Upper lobe of left lung (tissue), 6 donors: ENCODE measurements around the gene MUC5B. TPM values are rescaled to one million over a fixed set of nuclear protein-coding genes. Genes with fewer than 3 reads are reported as not detected.
A peak's percentile ranks its signal among the peaks of the same experiment; 100 is the strongest.

Experiments
- ATAC-seq, 2 donors: fragments of 200-7000 bp; cut with Tn5 transposase; one replicate each; pipeline ENCODE4 v1.9.1; 2022; ENCODE audit warnings: mild to moderate bottlenecking in 2 of 2, moderate library complexity in 2 of 2; ENCODE audit not compliant: low FRiP score in 2 of 2
- DNase-seq, 2 donors: peaks; one replicate each; pipeline ENCODE4 v3.0.0-alpha.2; 2019 to 2020
- H3K27ac ChIP-seq, 4 donors: fragments of 200-600 bp; sonication (generic); one replicate each; pipeline ENCODE4 v1.5.1; 2016 to 2019
- H3K27me3 ChIP-seq, 4 donors: fragments of 200-600 bp; sonication (generic); one replicate each; pipeline ENCODE4 v1.5.1; 2017 to 2019
- H3K36me3 ChIP-seq, 4 donors: fragments of 200-600 bp; sonication (generic); one replicate each; pipeline ENCODE4 v1.5.1; 2016 to 2019
- H3K4me1 ChIP-seq, 4 donors: fragments of 200-600 bp; sonication (generic); one replicate each; pipeline ENCODE4 v1.5.1; 2018 to 2019
- H3K4me3 ChIP-seq, 4 donors: fragments of 200-600 bp; sonication (generic); one replicate each; pipeline ENCODE4 v1.5.1; 2017 to 2019; ENCODE audit warnings: mild to moderate bottlenecking in 2 of 4, moderate library complexity in 1 of 4
- H3K9me3 ChIP-seq, 4 donors: fragments of 200-600 bp; sonication (generic); one replicate each; pipeline ENCODE4 v1.5.1; 2018 to 2019
- EP300 ChIP-seq, 4 donors: sonication (generic); formaldehyde crosslinking; IDR thresholded peaks; one replicate each; pipeline ENCODE4 v1.5.1; 2017; ENCODE audit warnings: antibody characterized with exemption in 4 of 4, control low read depth in 2 of 4
- POLR2A ChIP-seq, 4 donors: fragments of 450-650 bp; IDR thresholded peaks; one replicate each; pipeline ENCODE4 v1.5.1; 2016 to 2017; ENCODE audit warnings: antibody characterized with exemption in 4 of 4, mild to moderate bottlenecking in 2 of 4
- POLR2AphosphoS5 ChIP-seq, 2 donors: sonication (generic); formaldehyde crosslinking; IDR thresholded peaks; one replicate each; pipeline ENCODE4 v1.5.1; 2017; ENCODE audit warnings: antibody characterized with exemption in 2 of 2
- WGBS, 2 donors: methylation state at CpG; one replicate each; pipeline ENCODE4 v1.1.5; 2017 to 2018; 5-methylcytosine and 5-hydroxymethylcytosine counted together
- total RNA-seq, 6 donors: library from RNA; depleted of rRNA in 4 of 6; stranded (reverse); fragments of >200 nt in 4 of 6; gene quantifications; one replicate each; pipeline versions ENCODE4 v1.1.0 to v1.2.1, GENCODE V29; 2016 to 2021
- TF ChIP-seq, protein P1 (sequence below), 6 experiments: fragments of 450-650 bp in 4 of 6; fragments of 200-600 bp in 2 of 6; sonication (generic) in 2 of 6; IDR thresholded peaks; one replicate each; pipeline ENCODE4 v1.5.1; 2016 to 2019; ENCODE audit warnings: antibody characterized with exemption in 6 of 6
- donor health status: DM: no; HTN: no; CAD: no; lungs with moderate emphysema.
- donor health status: DM: no; HTN: yes; CAD: no; lungs with severe emphysema.

MUC5B gene
- total RNA-seq, 6 donors from 2014 or later = 3.2 to 54.5 (median 16.2) TPM

DNA sequence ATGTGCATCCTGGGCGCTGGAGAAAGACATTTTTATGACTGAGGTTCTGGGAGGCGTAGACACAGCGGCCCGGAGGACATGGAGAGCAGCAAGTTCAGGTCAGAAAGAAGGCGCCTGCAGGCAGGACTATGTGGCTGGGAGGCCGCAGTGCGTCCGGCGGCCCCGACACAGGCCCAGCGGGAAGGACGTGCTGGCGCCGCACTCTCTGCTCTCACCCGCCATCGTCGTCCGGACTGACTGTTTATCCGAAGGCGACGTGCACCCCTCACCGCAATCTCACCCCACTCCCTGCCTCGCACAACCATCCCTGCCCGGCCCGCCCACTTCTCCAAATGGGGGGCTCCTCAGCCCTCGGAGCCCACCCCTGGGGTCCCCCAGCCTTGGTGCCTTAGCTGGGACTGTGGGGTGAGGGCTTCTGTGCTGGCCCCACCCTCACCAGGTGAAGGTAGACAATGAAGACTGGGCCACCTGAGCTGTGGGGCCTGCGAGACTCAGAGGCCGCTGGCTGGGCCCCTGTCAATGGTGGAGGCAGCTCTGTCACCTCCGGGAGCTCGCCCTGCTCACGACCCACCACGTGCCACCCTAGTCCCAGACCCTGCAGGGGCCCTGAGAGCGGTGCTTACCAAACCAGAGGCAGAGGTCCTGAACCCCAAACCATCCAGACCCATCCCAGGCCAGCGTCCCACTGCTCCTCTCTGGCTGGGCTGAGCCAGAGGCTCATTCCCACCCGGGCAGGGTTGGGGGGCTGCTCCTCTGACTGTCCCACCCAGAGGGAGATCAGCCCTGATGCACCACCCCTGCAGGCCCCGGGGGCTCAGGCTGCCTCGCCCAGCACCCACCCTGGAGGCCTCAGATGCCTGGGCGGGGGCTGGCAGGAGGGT, 16.2 kb upstream of the MUC5B start:
- ATAC-seq (no peak), DNase-seq (peak in 1 of 2 donors; percentile 73)
- TF ChIP-seq, protein P1, sequence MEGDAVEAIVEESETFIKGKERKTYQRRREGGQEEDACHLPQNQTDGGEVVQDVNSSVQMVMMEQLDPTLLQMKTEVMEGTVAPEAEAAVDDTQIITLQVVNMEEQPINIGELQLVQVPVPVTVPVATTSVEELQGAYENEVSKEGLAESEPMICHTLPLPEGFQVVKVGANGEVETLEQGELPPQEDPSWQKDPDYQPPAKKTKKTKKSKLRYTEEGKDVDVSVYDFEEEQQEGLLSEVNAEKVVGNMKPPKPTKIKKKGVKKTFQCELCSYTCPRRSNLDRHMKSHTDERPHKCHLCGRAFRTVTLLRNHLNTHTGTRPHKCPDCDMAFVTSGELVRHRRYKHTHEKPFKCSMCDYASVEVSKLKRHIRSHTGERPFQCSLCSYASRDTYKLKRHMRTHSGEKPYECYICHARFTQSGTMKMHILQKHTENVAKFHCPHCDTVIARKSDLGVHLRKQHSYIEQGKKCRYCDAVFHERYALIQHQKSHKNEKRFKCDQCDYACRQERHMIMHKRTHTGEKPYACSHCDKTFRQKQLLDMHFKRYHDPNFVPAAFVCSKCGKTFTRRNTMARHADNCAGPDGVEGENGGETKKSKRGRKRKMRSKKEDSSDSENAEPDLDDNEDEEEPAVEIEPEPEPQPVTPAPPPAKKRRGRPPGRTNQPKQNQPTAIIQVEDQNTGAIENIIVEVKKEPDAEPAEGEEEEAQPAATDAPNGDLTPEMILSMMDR (IDR thresholded peaks at IDR 0.05) = no peak
- no peak for TF ChIP-seq POLR2A (IDR thresholded peaks at IDR 0.05)
- no peak for TF ChIP-seq POLR2AphosphoS5 (IDR thresholded peaks at IDR 0.05)
- no peak for TF ChIP-seq EP300 (IDR thresholded peaks at IDR 0.05)
- H3K4me1 ChIP-seq = peaks cover 0 to 8% (median 3%) of the 10 kb centered on the region in 4 donors
- 85 to 86% methylated on average over 16 to 29 of the region's 38 CpGs for WGBS, 2 donors
- no peak overlapping the region for H3K4me3 ChIP-seq
- H3K27me3 ChIP-seq = no peaks in the 10 kb centered on the region
- H3K27ac ChIP-seq = no peak overlapping the region
- peaks cover under 1 to 7% (median 2%) of the 10 kb centered on the region in 4 donors for H3K9me3 ChIP-seq
- H3K36me3 ChIP-seq = no peaks in the 10 kb centered on the region

DNA sequence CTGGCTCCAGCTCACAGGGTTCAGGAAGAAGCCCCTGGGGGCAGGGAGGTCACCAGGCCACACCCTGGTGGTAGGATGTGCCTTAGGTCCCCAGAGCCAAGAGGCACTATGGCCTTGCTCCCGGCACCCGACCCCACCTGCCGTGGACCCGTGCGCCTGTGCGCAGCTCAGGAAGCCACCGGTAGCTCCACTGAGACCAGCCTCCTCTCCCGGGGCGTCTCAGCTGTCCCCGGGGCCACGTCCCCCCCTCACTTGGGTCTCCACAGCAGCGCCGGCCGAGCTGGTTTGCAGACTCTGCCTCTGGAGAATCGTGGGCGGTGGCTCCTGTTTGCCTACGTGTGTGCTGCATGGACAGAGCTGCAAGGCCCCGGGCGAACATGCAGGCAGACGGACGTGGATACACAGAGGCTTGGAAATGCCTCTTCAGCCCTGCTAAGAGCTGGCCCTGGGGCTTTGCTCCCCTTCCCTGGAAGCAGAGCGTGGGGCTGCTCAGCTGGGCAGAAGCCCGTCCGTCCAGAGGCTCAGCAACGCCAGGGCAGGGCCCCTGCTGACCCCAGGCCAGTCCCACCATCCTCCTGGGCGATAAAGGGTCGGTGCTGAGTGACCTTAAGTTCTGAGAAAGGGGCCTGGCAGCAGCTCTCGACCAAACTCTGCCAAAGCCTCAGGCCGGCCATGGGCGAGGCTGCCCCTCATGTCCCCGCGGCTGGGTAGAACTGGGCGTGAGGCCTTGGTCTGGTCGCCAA, 15.3 kb upstream of the MUC5B start:
- Histone ChIP-seq H3K27me3 (no peaks in the 10 kb centered on the region), H3K36me3 (no peaks in the 10 kb centered on the region), H3K4me1 (peaks cover 0 to 8% (median 3%) of the 10 kb centered on the region in 4 donors), H3K9me3 (peaks cover 9 to 14% (median 10%) of the 10 kb centered on the region in 4 donors), H3K4me3 (no peak overlapping the region), H3K27ac (no peak overlapping the region)
- no peak for TF ChIP-seq POLR2AphosphoS5 (IDR thresholded peaks at IDR 0.05)
- TF ChIP-seq POLR2A (IDR thresholded peaks at IDR 0.05) = no peak
- TF ChIP-seq, protein P1 (IDR thresholded peaks at IDR 0.05) = no peak
- TF ChIP-seq EP300 (IDR thresholded peaks at IDR 0.05) = no peak
- WGBS, 2 donors = 87 to 89% methylated on average over 16 to 34 of the region's 34 CpGs
- DNase-seq = peak in 1 of 2 donors; percentile 77
- no peak for ATAC-seq

DNA sequence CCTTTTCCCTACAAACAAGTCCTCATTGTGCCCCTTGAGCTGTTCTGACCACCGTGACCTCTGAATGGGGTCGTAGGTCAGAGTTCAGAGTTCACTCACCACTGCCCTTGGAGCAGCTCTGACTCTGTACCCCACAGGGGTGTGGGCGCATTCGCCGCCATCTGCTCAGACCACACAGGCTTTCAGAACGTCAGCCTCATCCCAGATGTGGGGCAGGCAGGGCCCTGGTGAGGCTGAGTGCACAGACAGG, 14.8 kb upstream of the MUC5B start:
- Histone ChIP-seq H3K27me3 (no peaks in the 10 kb centered on the region), H3K4me1 (peaks cover 0 to 3% (median 1%) of the 10 kb centered on the region in 4 donors), H3K27ac (no peak overlapping the region), H3K4me3 (no peak overlapping the region), H3K36me3 (no peaks in the 10 kb centered on the region), H3K9me3 (peaks cover 9 to 18% (median 12%) of the 10 kb centered on the region in 4 donors)
- 79 to 89% methylated on average over 5 to 6 of the region's 6 CpGs for WGBS, 2 donors
- TF ChIP-seq, protein P1 (IDR thresholded peaks at IDR 0.05) = no peak
- TF ChIP-seq POLR2AphosphoS5 (IDR thresholded peaks at IDR 0.05) (no peak), EP300 (IDR thresholded peaks at IDR 0.05) (no peak), POLR2A (IDR thresholded peaks at IDR 0.05) (no peak)
- ATAC-seq (no peak), DNase-seq (no peak)

DNA sequence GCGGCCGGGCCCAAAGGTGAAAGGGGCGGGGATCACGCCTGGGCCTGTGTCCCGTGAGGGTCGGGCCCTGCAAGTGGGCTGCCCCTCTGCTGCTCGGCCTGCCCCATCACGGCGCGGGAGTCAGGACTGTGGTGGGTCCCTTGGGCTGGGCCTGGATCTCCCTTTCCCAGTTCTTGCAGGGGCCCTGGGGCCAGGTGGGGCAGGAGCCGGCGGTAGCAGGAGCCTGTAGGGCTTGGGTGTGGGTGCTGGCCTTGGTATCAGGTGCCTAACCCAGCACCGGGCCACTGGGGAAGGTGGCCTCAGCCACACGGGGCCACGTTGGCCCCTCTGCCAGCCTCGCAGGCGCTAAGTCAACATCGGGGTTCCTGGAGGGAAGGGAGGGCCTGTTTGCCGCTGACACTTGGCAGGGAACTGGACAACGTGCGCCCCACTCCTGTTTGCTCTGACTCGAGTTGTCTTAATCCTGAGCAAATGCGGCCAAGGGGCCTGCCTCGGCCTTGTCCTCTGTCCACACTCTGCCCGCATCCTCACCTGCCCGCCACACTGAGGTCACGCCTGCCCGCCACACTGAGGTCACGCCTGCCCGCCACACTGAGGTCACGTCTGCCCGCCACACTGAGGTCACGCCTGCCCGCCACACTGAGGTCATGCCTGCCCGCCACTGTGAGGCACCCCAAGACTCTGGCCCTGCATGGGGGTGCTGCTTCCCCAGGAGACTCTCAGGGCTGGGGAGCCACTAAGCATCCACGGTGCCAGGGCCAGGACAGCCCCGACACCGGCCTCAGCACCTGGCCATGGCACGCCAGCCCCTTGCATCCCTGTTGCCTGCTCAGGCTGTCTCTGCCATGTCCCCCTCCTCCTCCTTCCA, 14.2 kb upstream of the MUC5B start:
- DNase-seq (peak in 1 of 2 donors; percentile 75), ATAC-seq (no peak)
- Histone ChIP-seq H3K36me3 (no peaks in the 10 kb centered on the region), H3K4me1 (no peaks in the 10 kb centered on the region), H3K27me3 (no peaks in the 10 kb centered on the region), H3K9me3 (peaks cover 9 to 18% (median 13%) of the 10 kb centered on the region in 4 donors), H3K4me3 (no peak overlapping the region), H3K27ac (no peak overlapping the region)
- 89 to 96% methylated on average over 19 to 39 of the region's 39 CpGs for WGBS, 2 donors
- TF ChIP-seq POLR2A (IDR thresholded peaks at IDR 0.05) = no peak
- TF ChIP-seq, protein P1 (IDR thresholded peaks at IDR 0.05) = no peak
- TF ChIP-seq EP300 (IDR thresholded peaks at IDR 0.05) = no peak
- no peak for TF ChIP-seq POLR2AphosphoS5 (IDR thresholded peaks at IDR 0.05)
